ENCODE results near the gene HSD17B1.
"Not testable (repeated sequence)": the region's sequence is repeated elsewhere in the genome, so short reads cannot be mapped to it uniquely, and the experiment has no call there.

The HSD17B1 gene, protein sequence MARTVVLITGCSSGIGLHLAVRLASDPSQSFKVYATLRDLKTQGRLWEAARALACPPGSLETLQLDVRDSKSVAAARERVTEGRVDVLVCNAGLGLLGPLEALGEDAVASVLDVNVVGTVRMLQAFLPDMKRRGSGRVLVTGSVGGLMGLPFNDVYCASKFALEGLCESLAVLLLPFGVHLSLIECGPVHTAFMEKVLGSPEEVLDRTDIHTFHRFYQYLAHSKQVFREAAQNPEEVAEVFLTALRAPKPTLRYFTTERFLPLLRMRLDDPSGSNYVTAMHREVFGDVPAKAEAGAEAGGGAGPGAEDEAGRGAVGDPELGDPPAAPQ

DNA sequence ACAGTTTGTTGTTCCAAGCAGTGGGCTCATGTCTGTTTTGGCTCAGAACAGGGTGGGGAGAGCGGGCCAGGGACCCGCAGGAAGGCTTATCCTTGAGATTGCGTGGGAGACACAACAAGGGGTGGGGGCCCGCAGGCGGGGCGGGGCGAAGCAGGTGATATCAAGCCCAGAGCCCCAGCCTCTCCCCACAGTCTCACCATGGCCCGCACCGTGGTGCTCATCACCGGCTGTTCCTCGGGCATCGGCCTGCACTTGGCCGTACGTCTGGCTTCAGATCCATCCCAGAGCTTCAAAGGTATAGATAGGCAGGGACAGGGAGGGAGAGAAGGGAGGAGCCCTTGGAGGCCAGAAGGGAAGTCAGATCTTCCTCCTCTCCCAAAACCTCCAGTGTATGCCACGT lies at the start of gene HSD17B1:
TSS of gene HSD17B1 (plus strand) at position 188 of the 400 bp plus-strand sequence. CDS start at position 199, 11 bp downstream.
- DNase-seq (ENCODE audit: low read depth, low spot score), result not testable (repeated sequence)

DNA sequence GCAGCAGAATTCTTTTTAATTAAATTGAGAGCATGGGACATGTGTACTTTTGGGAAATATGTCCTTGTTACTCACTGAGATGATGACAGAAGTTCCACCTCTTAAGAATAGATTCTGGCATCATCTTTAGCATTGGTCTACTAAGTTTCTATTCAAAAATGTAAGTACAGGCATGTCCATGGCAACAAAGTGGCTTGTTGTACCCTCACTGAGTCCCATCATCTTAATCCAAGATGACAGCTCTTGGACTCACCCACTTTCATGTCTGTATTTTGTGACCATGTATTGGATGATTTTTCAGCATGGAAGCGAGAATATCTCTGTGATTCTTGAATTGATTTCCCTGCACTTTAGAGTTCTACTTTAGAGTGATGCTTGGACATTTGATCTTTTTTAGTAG lies 49.8 kb upstream of the HSD17B1 start:
- DNase-seq (ENCODE audit: low read depth, low spot score), result no peak

GRCh38 chr17:42507671-42508070 lies 45.1 kb upstream of the HSD17B1 start:
- no peak for DNase-seq (ENCODE audit: low read depth, low spot score)

DNA sequence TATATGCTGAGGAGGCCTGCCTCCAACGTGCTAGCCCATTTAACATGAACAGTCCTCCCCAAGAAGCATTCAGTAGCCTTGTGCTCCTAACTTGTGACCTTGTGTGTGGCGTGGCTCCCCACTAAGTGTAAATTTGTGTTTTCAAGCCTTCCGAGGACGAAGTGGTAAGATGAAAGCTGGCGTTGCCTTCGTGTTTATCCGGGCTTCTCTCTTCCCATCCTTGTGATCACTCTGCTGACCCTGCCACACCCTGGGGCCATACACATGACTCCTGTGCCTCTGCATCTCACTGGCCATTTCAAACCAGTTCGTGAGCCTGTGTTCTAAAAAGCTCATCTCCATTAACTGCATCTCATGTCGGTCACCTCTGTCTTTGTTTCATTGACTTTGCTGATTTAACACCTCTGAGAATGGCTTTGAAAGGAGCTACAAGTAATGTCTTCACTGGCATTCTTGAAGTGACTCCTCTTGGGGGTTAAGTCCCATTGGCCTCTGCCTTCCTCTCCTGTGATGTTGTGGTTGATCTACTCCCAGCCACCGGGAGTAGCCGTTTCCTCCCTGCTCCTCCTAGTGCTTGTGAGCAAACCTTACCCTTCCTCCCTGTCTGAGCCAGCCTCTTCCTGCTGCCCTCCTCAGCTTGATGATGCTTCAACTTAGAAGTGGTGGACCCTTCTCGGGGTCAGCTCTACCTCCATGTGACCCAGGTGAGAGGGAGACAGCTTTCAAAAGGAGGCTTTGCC lies 44.1 kb upstream of the HSD17B1 start:
- DNase-seq (ENCODE audit: low read depth, low spot score), result no peak

GRCh38 chr17:42509409-42509808 lies 43.3 kb upstream of the HSD17B1 start:
- DNase-seq (ENCODE audit: low read depth, low spot score), result no peak

- no peak for DNase-seq (ENCODE audit: low read depth, low spot score)
Measured at GRCh38 chr17:42509841-42510240, 42.9 kb upstream of the HSD17B1 start.

GRCh38 chr17:42512246-42512645 lies 40.5 kb upstream of the HSD17B1 start:
- no peak for DNase-seq (ENCODE audit: low read depth, low spot score)

GRCh38 chr17:42512733-42513251 lies 39.9 kb upstream of the HSD17B1 start:
- DNase-seq (ENCODE audit: low read depth, low spot score), result no peak

GRCh38 chr17:42513686-42514085 lies 39.0 kb upstream of the HSD17B1 start:
- DNase-seq (ENCODE audit: low read depth, low spot score), result no peak

- no peak for DNase-seq (ENCODE audit: low read depth, low spot score)
Measured at GRCh38 chr17:42514279-42514678, 38.4 kb upstream of the HSD17B1 start.

DNA sequence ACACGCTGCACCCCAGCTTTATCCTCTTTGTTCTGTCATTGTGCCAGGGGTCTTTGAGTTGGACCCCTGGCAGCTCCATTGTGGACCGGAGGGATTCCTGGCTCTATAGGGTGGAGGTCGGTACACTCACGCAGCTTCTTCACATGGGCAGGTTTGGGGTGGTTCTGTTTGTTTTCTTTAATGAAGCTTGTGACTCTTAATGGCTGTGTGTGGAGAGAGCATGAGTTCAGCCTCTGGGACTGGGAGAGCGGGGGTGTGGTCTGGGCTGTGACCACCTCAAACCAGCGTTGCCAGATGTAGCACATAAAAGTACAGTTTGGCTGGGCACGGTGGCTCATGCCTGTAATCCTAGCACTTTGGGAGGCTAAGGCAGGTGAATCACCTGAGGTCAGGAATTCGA lies 37.9 kb upstream of the HSD17B1 start:
- no peak for DNase-seq (ENCODE audit: low read depth, low spot score)

DNA sequence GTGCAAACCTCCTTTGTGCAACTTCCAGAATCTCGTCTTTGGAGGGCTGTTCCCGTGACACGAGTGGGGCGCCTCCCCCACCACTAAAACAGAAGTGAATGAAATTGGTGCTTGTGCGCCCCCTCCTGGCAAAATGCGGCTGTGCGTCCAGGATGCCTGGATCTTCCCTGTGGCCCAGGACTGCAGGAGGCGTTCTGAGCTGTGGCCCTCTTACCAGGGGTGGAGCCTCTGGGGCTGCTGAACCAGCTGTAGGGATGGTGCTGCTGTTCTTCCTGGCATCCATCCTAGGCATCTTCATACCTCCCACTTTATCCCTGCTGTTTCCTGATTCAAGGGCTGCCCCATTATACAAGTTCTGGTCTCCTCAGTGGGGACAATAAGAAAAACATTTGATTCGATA lies 35.2 kb upstream of the HSD17B1 start:
- peak; percentile 56 for DNase-seq (ENCODE audit: low read depth, low spot score)

- DNase-seq (ENCODE audit: low read depth, low spot score), result peak; percentile 41
Measured at GRCh38 chr17:42518046-42518754, 34.5 kb upstream of the HSD17B1 start.

DNA sequence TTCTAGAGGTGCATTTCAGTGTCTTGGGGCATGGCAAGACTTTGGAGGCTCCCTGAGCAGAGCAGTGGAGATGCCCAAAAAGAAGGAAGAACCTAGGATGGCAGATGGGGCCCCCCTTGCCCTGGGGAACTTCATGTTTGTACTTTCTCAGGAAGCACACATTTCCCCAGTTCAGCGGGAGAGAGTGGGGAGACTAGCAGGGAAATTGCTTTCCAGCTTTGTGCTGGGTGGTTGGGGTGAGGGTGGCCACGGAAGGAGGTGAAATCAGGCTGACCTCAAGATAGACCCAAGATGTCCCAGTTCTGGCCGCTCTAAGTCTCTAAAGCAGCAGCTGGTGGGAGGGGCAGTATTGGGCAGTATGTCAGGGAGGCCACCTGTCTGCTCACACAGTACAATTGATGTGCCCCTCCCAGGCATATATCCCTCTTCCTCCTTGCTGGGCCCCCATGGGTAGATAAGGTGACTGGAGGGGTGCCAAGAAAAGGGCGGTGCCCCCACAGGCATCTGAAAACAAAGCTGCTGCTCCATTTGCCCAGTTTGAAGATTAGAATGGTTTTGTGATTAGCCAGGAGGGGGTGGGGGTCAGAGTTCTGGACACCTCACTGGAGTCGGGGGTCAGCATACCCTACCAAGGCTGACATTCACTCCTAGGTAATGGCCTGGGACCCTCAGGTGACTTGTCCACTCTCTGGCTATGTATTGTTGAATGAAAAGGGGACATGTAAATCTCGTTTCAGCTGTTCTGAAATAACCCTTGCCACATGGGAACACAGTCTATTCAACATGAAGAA lies 33.8 kb upstream of the HSD17B1 start:
- DNase-seq (ENCODE audit: low read depth, low spot score), result no peak

GRCh38 chr17:42519546-42520491 lies 32.9 kb upstream of the HSD17B1 start:
- peak; percentile 89 for DNase-seq (ENCODE audit: low read depth, low spot score)

DNA sequence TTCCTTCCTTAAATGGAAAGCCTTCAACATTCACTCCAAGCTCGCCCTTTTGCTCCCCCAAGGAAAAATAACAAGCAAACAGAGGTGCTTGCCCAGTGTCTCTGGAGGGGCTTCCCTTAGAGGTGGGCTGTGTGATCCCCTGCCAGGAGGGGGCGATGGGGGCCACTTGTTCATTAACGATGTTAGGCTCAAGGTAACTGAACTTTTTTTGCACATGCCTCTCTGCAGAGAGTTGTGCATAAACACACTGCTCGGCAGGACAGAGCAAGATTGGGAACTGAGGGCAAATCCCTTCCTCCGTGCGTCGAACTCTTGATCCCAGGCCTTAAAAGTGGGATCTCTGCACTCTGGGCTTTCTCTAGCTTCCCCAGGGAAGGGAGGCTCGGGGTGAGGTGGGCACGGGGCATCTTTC lies 32.2 kb upstream of the HSD17B1 start:
- DNase-seq (ENCODE audit: low read depth, low spot score), result no peak

DNA sequence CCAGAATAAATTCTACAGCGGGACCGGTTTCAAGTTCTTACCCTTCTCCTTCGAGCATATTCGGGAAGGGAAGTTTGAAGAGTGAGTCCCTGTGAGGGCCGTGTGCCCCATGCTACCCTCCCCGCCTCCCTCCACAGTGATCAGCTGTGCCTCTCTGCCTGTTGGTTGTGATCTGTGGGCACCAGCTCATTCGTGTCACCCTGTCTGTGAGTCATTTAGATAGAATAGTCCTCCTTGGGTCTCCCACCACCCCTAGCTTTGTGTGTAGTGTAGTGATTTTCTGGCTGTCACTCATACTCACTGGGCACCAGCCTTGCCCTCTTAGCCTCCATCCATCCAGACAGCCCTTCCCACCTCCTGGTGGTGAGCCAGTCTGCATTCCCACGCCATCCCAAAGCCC lies 31.7 kb upstream of the HSD17B1 start:
- no peak for DNase-seq (ENCODE audit: low read depth, low spot score)

GRCh38 chr17:42521666-42522262 lies 31.0 kb upstream of the HSD17B1 start:
- DNase-seq (ENCODE audit: low read depth, low spot score), result no peak

GRCh38 chr17:42522263-42522790 lies 30.4 kb upstream of the HSD17B1 start:
- DNase-seq (ENCODE audit: low read depth, low spot score), result no peak

Measured in brain pericyte (primary cell).